Memory B cell (primary cell): Measurements from ENCODE around the gene IER5.

Source experiments
- ATAC-seq: fragments of 150-1000 bp; cut with Tn5 transposase; 2 replicates; pipeline ENCODE4 v1.10.0; 2021; ENCODE audit warnings: low read depth, mild to moderate bottlenecking, moderate library complexity
- DNase-seq, 2 donors: peaks; one replicate each; pipeline ENCODE4 v3.0.0; 2022; ENCODE audit warnings: low spot score in 2 of 2
- H3K27ac Mint-ChIP-seq: one replicate; pipeline ENCODE4 v1.8.0; 2022; ENCODE audit warnings: mild to moderate bottlenecking, moderate library complexity, mixed read lengths
- H3K27me3 Mint-ChIP-seq: one replicate; pipeline ENCODE4 v1.8.0; 2022; ENCODE audit warnings: mixed read lengths
- H3K36me3 Mint-ChIP-seq: one replicate; pipeline ENCODE4 v1.8.0; 2022; ENCODE audit warnings: mild to moderate bottlenecking, mixed read lengths
- H3K4me1 Mint-ChIP-seq: one replicate; pipeline ENCODE4 v1.8.0; 2022; ENCODE audit warnings: mixed read lengths
- H3K4me3 Mint-ChIP-seq: one replicate; pipeline ENCODE4 v1.8.0; 2022; ENCODE audit warnings: mild to moderate bottlenecking, moderate library complexity, mixed read lengths
- H3K9me3 Mint-ChIP-seq: one replicate; pipeline ENCODE4 v1.8.0; 2022; ENCODE audit warnings: mixed read lengths

Gene IER5

DNA sequence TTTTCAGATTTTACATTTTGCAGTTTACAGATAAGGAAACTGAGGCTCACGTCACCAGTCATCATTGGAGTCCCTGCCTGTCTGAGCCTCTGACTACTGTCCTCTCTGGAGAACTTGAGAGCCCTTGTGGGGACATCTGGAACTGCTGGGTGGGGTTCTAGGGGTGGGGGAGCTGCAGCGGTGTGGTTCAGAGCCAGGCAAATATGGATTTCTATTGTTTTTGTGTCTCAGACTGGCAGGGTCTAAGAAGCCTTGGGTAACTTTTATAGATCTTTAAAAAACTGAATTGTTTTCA is 46.9 kb downstream of the IER5 start:
- peaks cover 65% of the 10 kb centered on the region for H3K4me1 Mint-ChIP-seq
- no peaks in the 10 kb centered on the region for H3K36me3 Mint-ChIP-seq
- no peaks in the 10 kb centered on the region for H3K27me3 Mint-ChIP-seq
- peak overlapping the region; percentile 97 for H3K27ac Mint-ChIP-seq
- ATAC-seq (peak; percentile 21), DNase-seq (no peak)
- no peaks in the 10 kb centered on the region for H3K9me3 Mint-ChIP-seq
- H3K4me3 Mint-ChIP-seq = peak overlapping the region; percentile 80

DNA sequence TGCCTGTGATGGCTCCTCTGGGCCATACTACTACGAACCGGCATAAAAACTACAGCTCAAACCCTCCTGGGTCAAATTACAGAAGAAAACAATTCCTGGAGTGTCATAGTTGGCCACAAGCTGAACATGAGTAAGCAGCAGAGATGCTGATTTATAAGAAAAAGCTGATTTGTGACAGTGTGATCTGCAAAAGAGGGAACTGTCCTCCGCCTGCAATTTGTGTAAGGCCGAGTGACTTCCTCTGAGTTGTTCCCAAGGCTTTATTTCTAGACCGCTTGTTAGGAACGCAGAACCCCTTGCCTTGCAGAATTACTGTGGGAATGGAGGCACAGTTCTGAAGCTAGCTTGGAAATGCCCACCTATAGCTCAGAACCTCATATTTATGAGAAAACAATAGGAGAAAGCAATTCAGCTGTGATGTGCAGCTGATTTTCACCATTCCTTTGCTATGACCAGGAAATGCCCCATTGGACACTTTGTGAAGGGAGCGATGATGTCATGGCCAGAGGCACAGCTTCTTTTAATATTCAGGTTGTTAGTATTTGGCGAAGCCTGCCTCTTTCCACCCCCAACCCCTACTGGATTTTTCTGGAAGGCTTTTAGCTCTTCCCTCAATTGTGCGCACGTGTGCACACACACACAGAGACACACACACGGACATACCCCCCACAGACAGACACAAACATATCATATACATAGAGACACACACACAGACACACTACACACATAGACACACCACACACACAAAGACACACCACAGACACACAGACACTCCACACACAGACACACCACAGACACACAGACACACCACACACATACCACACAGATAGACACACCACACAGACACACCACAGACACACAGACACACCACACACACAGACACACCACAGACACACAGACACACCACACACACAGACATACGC is 47.6 kb downstream of the IER5 start:
- Mint-ChIP-seq H3K4me1 (peaks cover 65% of the 10 kb centered on the region), H3K4me3 (peak overlapping the region; percentile 41), H3K9me3 (no peaks in the 10 kb centered on the region), H3K36me3 (no peaks in the 10 kb centered on the region), H3K27me3 (no peaks in the 10 kb centered on the region), H3K27ac (peak overlapping the region; percentile 97)
- DNase-seq (no peak), ATAC-seq (no peak)

DNA sequence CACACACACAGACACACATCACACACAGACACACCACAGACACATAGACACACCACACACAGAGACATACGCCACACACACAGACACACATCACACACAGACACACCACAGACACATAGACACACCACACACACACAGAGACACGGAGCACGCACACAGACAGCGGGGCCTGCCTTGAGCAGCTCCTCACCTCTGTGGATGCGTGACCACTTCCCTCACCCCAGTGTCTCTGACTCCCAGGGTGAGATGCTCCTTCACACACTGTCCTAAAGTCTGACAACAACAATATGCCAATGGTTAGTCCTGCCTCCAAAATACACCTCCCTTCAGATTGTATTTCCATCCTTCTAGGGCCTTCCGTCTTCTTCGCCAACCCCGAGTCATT is 48.2 kb downstream of the IER5 start:
- DNase-seq (no peak), ATAC-seq (no peak)
- Mint-ChIP-seq H3K36me3 (no peaks in the 10 kb centered on the region), H3K27me3 (no peaks in the 10 kb centered on the region), H3K4me3 (peak overlapping the region; percentile 41), H3K9me3 (no peaks in the 10 kb centered on the region), H3K4me1 (peaks cover 65% of the 10 kb centered on the region), H3K27ac (peak overlapping the region; percentile 91)

DNA sequence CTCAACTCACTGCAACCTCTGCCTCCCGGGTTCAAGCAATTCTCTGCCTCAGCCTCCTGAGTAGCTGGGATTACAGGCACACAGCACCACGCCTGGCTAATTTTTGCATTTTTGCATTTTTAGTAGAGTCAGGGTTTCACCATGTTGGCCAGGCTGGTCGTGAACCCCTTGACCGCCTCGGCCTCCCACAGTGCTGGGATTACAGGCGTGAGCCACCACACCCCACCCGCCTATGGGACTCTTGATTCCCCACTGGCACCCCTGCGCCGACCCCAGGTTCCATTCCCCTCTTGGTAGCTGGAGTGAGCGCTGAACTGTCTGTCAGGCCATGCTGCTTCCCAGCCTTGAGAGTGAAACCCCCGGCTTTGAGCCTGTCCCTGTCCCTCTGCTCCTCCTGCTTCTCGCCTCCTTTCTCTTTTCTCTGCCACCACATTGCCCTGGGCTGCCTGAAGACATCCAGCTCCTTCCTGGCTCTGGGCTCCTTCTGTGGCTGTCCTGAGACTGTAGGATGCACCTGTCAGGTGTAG is 48.8 kb downstream of the IER5 start:
- ATAC-seq = no peak
- H3K36me3 Mint-ChIP-seq = no peaks in the 10 kb centered on the region
- H3K27me3 Mint-ChIP-seq = no peaks in the 10 kb centered on the region
- no peaks in the 10 kb centered on the region for H3K9me3 Mint-ChIP-seq
- H3K4me1 Mint-ChIP-seq = peaks cover 65% of the 10 kb centered on the region
- H3K4me3 Mint-ChIP-seq = no peak overlapping the region
- peak overlapping the region; percentile 91 for H3K27ac Mint-ChIP-seq
- DNase-seq = no peak

DNA sequence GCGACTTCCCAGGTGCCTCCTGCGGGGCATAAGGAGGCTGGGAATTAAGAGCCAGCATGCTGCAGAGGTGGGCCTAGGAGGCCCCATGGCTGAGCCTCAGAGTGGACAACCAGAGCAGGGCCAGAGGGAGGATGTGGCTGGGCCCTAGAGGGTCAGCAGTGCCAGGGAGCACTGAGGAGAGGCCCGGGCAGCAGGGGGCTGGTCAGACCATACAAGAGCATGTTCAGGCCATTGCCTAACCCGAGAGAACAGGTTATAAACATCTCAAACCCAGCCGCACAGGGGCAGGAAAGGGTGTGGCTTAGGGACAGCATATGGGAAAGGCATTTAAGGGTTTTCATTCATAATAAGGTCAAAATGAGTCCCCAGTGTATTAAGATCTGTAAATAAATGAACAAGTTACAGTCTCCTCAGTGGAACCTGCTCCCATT is 51.1 kb downstream of the IER5 start:
- Mint-ChIP-seq H3K27me3 (no peaks in the 10 kb centered on the region), H3K9me3 (no peaks in the 10 kb centered on the region), H3K4me3 (no peak overlapping the region), H3K36me3 (no peaks in the 10 kb centered on the region), H3K4me1 (peaks cover 55% of the 10 kb centered on the region), H3K27ac (no peak overlapping the region)
- no peak for DNase-seq
- no peak for ATAC-seq

- no peaks in the 10 kb centered on the region for H3K36me3 Mint-ChIP-seq
- ATAC-seq (no peak), DNase-seq (no peak)
- peak overlapping the region; percentile 29 for H3K27ac Mint-ChIP-seq
- H3K27me3 Mint-ChIP-seq = no peaks in the 10 kb centered on the region
- no peaks in the 10 kb centered on the region for H3K9me3 Mint-ChIP-seq
- H3K4me3 Mint-ChIP-seq = peak overlapping the region; percentile 42
- H3K4me1 Mint-ChIP-seq = peaks cover 47% of the 10 kb centered on the region
Observed at GRCh38 chr1:181140398-181140797, 51.9 kb downstream of the IER5 start.

DNA sequence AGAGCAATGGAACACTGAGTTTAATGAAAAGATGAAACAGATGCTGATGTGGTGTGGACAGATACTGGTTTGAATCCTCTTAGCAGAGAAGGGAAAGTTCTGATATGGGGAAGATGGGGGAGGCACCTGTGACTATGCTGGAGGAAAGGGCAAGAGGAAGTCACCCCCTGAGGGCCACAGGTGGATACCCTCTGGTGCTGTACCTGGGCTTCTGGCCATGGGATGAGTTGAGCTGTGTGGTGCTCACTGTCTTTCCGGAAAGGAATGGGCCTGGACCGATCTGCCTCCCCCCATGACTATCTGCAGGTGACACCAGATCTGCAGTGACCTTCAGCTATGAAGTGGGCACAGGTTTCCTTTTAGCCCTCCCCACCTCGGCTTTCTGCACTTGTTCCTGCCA is 52.4 kb downstream of the IER5 start:
- Mint-ChIP-seq H3K4me1 (peaks cover 47% of the 10 kb centered on the region), H3K4me3 (peak overlapping the region; percentile 42), H3K36me3 (no peaks in the 10 kb centered on the region), H3K27ac (peak overlapping the region; percentile 29), H3K9me3 (no peaks in the 10 kb centered on the region), H3K27me3 (no peaks in the 10 kb centered on the region)
- DNase-seq (no peak), ATAC-seq (peak; percentile 39)

DNA sequence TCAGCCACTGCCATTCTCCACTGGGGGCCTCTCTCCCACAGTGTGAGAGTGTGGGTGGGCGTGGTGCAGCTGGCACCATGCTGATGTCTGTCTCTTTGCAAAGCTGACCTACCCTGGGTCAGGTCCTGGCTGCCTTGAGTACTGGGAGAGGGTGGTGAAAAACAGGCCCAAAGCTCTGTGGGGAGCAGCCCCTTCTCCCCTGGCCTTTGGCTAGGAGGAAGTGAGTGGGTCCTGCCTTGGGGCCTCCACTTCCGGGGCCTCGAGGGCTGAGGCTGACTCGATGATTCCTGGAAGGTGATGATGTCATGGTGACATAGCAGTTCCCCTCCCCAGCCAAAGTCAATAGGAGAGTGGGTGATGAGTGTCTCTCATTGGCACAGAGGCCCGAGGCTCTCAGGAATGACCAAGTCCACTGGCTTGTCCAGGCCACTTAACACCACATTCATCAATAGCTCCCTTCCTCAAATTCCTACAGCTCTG is 53.0 kb downstream of the IER5 start:
- Mint-ChIP-seq H3K27ac (no peak overlapping the region), H3K36me3 (no peaks in the 10 kb centered on the region), H3K4me3 (no peak overlapping the region), H3K4me1 (peaks cover 44% of the 10 kb centered on the region), H3K27me3 (no peaks in the 10 kb centered on the region), H3K9me3 (no peaks in the 10 kb centered on the region)
- ATAC-seq = peak; percentile 36
- no peak for DNase-seq
